GM23338 (cell line): ENCODE measurements around the gene PIMREG.

Experiments
- CREB1 ChIP-seq: fragments of 250-450 bp; sonication (Bioruptor Pico); IDR thresholded peaks from 2 replicates; pipeline ENCODE4 v1.5.0; 2020; ENCODE audit warnings: low read depth, mild to moderate bottlenecking, moderate library complexity
- EZH2 ChIP-seq: fragments of 200-600 bp; sonication (generic); IDR thresholded peaks from one replicate; pipeline ENCODE4 v1.8.0; 2017; ENCODE audit warnings: antibody characterized with exemption, mild to moderate bottlenecking, low read depth; ENCODE audit not compliant: unreplicated experiment
- EZH2phosphoT487 ChIP-seq: fragments of 200-600 bp; sonication (generic); IDR thresholded peaks from one replicate; pipeline ENCODE4 v1.8.1; 2018; ENCODE audit warnings: antibody characterized with exemption; ENCODE audit not compliant: unreplicated experiment
- JUNB ChIP-seq: IDR thresholded peaks from one replicate; pipeline ENCODE4 v1.6.1; 2016; ENCODE audit warnings: antibody characterized with exemption; ENCODE audit not compliant: unreplicated experiment
- NANOG ChIP-seq: IDR thresholded peaks from 2 replicates; pipeline ENCODE4 v1.6.1; 2016; ENCODE audit warnings: antibody characterized with exemption, borderline replicate concordance
- POLR2AphosphoS5 ChIP-seq: IDR thresholded peaks from 2 replicates; pipeline ENCODE4 v1.6.1; 2016; ENCODE audit warnings: antibody characterized with exemption, low read depth
- STAT1 ChIP-seq: IDR thresholded peaks from one replicate; pipeline ENCODE4 v1.6.1; 2016; ENCODE audit warnings: antibody characterized with exemption; ENCODE audit not compliant: unreplicated experiment
- TF ChIP-seq, protein P1 (sequence below), 2 experiments: fragments of 200-600 bp in 1 of 2; sonication (generic) in 1 of 2; conservative IDR thresholded peaks; 2 replicates each; pipeline versions ENCODE4 v1.5.1 to v1.6.1; 2016 to 2017; ENCODE audit warnings: antibody characterized with exemption in 2 of 2, low read depth in 2 of 2, mild to moderate bottlenecking in 2 of 2, moderate library complexity in 1 of 2
- TF ChIP-seq, protein P2 (sequence below): IDR thresholded peaks from one replicate; pipeline ENCODE4 v1.6.1; 2018; ENCODE audit warnings: antibody characterized with exemption; ENCODE audit not compliant: unreplicated experiment
- TF ChIP-seq, protein P3 (sequence below): IDR thresholded peaks from 2 replicates; pipeline ENCODE4 v1.6.1; 2016; ENCODE audit warnings: antibody characterized with exemption
- TF ChIP-seq, protein P4 (sequence below): fragments of 250-450 bp; sonication (Bioruptor Pico); IDR thresholded peaks from 2 replicates; pipeline ENCODE4 v1.5.0; 2020; ENCODE audit warnings: mild to moderate bottlenecking, moderate library complexity

DNA sequence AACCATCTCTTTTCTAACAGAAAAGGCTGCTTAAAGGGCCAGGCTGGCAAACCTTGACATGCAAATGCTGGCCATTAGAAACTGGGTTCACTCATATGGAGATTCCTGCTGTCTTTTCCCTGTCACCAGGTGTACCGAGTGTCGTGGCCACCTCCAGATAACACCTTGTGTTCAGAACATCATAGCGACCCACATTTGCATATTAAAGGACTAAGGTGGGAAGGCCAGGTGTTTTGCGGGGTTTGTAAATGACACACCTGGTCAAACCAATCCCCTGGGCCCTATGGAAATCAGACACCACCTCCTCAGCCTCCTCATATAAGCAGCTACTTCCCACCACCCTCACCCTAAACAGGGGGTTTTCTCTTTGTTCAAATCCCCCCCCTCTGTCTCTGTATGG is 6.8 kb upstream of the PIMREG start:
- TF ChIP-seq EZH2phosphoT487 (no peak), JUNB (no peak), EZH2 (no peak), POLR2AphosphoS5 (no peak), CREB1 (CRISPR knock-in tag) (no peak), NANOG (no peak), STAT1 (no peak)
- TF ChIP-seq, protein P1, sequence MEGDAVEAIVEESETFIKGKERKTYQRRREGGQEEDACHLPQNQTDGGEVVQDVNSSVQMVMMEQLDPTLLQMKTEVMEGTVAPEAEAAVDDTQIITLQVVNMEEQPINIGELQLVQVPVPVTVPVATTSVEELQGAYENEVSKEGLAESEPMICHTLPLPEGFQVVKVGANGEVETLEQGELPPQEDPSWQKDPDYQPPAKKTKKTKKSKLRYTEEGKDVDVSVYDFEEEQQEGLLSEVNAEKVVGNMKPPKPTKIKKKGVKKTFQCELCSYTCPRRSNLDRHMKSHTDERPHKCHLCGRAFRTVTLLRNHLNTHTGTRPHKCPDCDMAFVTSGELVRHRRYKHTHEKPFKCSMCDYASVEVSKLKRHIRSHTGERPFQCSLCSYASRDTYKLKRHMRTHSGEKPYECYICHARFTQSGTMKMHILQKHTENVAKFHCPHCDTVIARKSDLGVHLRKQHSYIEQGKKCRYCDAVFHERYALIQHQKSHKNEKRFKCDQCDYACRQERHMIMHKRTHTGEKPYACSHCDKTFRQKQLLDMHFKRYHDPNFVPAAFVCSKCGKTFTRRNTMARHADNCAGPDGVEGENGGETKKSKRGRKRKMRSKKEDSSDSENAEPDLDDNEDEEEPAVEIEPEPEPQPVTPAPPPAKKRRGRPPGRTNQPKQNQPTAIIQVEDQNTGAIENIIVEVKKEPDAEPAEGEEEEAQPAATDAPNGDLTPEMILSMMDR (conservative IDR thresholded peaks at IDR 0.05; ENCODE audit: low read depth in 2 of 2), result no peak
- TF ChIP-seq, protein P2, sequence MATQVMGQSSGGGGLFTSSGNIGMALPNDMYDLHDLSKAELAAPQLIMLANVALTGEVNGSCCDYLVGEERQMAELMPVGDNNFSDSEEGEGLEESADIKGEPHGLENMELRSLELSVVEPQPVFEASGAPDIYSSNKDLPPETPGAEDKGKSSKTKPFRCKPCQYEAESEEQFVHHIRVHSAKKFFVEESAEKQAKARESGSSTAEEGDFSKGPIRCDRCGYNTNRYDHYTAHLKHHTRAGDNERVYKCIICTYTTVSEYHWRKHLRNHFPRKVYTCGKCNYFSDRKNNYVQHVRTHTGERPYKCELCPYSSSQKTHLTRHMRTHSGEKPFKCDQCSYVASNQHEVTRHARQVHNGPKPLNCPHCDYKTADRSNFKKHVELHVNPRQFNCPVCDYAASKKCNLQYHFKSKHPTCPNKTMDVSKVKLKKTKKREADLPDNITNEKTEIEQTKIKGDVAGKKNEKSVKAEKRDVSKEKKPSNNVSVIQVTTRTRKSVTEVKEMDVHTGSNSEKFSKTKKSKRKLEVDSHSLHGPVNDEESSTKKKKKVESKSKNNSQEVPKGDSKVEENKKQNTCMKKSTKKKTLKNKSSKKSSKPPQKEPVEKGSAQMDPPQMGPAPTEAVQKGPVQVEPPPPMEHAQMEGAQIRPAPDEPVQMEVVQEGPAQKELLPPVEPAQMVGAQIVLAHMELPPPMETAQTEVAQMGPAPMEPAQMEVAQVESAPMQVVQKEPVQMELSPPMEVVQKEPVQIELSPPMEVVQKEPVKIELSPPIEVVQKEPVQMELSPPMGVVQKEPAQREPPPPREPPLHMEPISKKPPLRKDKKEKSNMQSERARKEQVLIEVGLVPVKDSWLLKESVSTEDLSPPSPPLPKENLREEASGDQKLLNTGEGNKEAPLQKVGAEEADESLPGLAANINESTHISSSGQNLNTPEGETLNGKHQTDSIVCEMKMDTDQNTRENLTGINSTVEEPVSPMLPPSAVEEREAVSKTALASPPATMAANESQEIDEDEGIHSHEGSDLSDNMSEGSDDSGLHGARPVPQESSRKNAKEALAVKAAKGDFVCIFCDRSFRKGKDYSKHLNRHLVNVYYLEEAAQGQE, result no peak
- TF ChIP-seq, protein P3, sequence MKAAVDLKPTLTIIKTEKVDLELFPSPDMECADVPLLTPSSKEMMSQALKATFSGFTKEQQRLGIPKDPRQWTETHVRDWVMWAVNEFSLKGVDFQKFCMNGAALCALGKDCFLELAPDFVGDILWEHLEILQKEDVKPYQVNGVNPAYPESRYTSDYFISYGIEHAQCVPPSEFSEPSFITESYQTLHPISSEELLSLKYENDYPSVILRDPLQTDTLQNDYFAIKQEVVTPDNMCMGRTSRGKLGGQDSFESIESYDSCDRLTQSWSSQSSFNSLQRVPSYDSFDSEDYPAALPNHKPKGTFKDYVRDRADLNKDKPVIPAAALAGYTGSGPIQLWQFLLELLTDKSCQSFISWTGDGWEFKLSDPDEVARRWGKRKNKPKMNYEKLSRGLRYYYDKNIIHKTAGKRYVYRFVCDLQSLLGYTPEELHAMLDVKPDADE, result no peak
- TF ChIP-seq, protein P4, sequence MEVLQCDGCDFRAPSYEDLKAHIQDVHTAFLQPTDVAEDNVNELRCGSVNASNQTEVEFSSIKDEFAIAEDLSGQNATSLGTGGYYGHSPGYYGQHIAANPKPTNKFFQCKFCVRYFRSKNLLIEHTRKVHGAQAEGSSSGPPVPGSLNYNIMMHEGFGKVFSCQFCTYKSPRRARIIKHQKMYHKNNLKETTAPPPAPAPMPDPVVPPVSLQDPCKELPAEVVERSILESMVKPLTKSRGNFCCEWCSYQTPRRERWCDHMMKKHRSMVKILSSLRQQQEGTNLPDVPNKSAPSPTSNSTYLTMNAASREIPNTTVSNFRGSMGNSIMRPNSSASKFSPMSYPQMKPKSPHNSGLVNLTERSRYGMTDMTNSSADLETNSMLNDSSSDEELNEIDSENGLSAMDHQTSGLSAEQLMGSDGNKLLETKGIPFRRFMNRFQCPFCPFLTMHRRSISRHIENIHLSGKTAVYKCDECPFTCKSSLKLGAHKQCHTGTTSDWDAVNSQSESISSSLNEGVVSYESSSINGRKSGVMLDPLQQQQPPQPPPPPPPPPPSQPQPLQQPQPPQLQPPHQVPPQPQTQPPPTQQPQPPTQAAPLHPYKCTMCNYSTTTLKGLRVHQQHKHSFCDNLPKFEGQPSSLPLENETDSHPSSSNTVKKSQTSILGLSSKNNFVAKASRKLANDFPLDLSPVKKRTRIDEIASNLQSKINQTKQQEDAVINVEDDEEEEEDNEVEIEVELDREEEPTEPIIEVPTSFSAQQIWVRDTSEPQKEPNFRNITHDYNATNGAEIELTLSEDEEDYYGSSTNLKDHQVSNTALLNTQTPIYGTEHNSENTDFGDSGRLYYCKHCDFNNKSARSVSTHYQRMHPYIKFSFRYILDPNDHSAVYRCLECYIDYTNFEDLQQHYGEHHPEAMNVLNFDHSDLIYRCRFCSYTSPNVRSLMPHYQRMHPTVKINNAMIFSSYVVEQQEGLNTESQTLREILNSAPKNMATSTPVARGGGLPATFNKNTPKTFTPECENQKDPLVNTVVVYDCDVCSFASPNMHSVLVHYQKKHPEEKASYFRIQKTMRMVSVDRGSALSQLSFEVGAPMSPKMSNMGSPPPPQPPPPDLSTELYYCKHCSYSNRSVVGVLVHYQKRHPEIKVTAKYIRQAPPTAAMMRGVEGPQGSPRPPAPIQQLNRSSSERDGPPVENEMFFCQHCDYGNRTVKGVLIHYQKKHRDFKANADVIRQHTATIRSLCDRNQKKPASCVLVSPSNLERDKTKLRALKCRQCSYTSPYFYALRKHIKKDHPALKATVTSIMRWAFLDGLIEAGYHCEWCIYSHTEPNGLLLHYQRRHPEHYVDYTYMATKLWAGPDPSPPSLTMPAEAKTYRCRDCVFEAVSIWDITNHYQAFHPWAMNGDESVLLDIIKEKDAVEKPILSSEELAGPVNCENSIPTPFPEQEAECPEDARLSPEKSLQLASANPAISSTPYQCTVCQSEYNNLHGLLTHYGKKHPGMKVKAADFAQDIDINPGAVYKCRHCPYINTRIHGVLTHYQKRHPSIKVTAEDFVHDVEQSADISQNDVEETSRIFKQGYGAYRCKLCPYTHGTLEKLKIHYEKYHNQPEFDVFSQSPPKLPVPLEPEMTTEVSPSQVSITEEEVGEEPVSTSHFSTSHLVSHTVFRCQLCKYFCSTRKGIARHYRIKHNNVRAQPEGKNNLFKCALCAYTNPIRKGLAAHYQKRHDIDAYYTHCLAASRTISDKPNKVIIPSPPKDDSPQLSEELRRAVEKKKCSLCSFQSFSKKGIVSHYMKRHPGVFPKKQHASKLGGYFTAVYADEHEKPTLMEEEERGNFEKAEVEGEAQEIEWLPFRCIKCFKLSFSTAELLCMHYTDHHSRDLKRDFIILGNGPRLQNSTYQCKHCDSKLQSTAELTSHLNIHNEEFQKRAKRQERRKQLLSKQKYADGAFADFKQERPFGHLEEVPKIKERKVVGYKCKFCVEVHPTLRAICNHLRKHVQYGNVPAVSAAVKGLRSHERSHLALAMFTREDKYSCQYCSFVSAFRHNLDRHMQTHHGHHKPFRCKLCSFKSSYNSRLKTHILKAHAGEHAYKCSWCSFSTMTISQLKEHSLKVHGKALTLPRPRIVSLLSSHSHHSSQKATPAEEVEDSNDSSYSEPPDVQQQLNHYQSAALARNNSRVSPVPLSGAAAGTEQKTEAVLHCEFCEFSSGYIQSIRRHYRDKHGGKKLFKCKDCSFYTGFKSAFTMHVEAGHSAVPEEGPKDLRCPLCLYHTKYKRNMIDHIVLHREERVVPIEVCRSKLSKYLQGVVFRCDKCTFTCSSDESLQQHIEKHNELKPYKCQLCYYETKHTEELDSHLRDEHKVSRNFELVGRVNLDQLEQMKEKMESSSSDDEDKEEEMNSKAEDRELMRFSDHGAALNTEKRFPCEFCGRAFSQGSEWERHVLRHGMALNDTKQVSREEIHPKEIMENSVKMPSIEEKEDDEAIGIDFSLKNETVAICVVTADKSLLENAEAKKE (CRISPR knock-in tag), result no peak
